ENCODE data around the gene SLC8A3.

SLC8A3 gene

GRCh38 chr14:70114621-70115156 is 74.1 kb downstream of the SLC8A3 start:
- DNase-seq: no peak

- DNase-seq: no peak
These were observed 75.5 kb downstream of the SLC8A3 start for GRCh38 chr14:70113211-70113610.

- DNase-seq: no peak
These were observed 80.3 kb downstream of the SLC8A3 start for GRCh38 chr14:70108419-70108818.

GRCh38 chr14:70107309-70107708 is 81.4 kb downstream of the SLC8A3 start:
- no peak for DNase-seq

- no peak for DNase-seq
These were observed 88.7 kb downstream of the SLC8A3 start for GRCh38 chr14:70100071-70100470.

GRCh38 chr14:70098250-70098809 is 90.4 kb downstream of the SLC8A3 start:
- no peak for DNase-seq

- no peak for DNase-seq
These were observed 91.0 kb downstream of the SLC8A3 start for GRCh38 chr14:70097576-70098249.

GRCh38 chr14:70096866-70097265 is 91.9 kb downstream of the SLC8A3 start:
- DNase-seq: no peak

- DNase-seq: no peak
These were observed 94.1 kb downstream of the SLC8A3 start for GRCh38 chr14:70094631-70095030.

GRCh38 chr14:70094106-70094505 is 94.6 kb downstream of the SLC8A3 start:
- no peak for DNase-seq

- DNase-seq: no peak
These were observed 95.6 kb downstream of the SLC8A3 start for GRCh38 chr14:70093156-70093555.

- DNase-seq: no peak
These were observed 101.4 kb downstream of the SLC8A3 start for GRCh38 chr14:70087380-70087697.

- DNase-seq: no peak
These were observed 101.9 kb downstream of the SLC8A3 start for GRCh38 chr14:70086685-70087379.

- DNase-seq: no peak
These were observed 104.5 kb downstream of the SLC8A3 start for GRCh38 chr14:70084226-70084625.

- no peak for DNase-seq
These were observed 106.4 kb downstream of the SLC8A3 start for GRCh38 chr14:70082394-70082793.

- no peak for DNase-seq
These were observed 108.7 kb downstream of the SLC8A3 start for GRCh38 chr14:70080076-70080475.

GRCh38 chr14:70078329-70078728 is 110.4 kb downstream of the SLC8A3 start:
- DNase-seq: no peak

GRCh38 chr14:70077720-70078119 is 111.0 kb downstream of the SLC8A3 start:
- DNase-seq: no peak

GRCh38 chr14:70077005-70077404 is 111.7 kb downstream of the SLC8A3 start:
- no peak for DNase-seq

GRCh38 chr14:70073924-70074566 is 114.7 kb downstream of the SLC8A3 start:
- DNase-seq: peak; percentile 5

GRCh38 chr14:70069186-70069585 is 119.6 kb downstream of the SLC8A3 start:
- no peak for DNase-seq

GRCh38 chr14:70067810-70068209 is 120.9 kb downstream of the SLC8A3 start:
- no peak for DNase-seq

GRCh38 chr14:70064136-70064865 is 124.5 kb downstream of the SLC8A3 start:
- no peak for DNase-seq
